GM19025 (cell line): ENCODE data around the gene PRPSAP2.
"Not testable (repeated sequence)": the region's sequence is repeated elsewhere in the genome, so short reads cannot be mapped to it uniquely, and the experiment has no call there.

Experiments used
- ATAC-seq: cut with Tn5 transposase; IDR thresholded peaks from one replicate; pipeline ENCODE4 v1.9.1; 2021; ENCODE audit warnings: mild to moderate bottlenecking, low read depth, moderate library complexity; ENCODE audit not compliant: unreplicated experiment

The PRPSAP2 gene

GRCh38 chr17:18937981-18938691, 80.2 kb downstream of the PRPSAP2 start:
- ATAC-seq: no peak

GRCh38 chr17:18938692-18939023, 80.7 kb downstream of the PRPSAP2 start:
- ATAC-seq: no peak

DNA sequence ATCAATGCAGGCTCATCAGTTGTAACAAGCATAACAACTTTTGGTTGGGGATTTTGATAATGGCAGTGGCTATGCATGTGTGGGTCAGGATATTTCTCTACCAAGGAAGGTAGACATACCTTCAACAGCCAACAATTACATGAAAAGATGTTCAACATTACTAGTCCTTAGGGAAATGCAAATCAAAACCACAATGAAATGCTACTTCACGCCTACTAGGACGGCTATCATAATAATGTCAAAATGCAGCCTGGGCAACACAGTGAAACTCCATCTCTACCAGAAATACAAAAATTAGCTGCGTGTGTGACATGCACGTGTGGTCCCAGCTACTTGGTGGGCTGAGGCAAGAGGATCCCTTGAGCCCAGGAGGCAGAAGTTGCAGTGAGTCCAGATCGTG, 86.7 kb downstream of the PRPSAP2 start:
- no peak for ATAC-seq

GRCh38 chr17:18946536-18946935, 88.6 kb downstream of the PRPSAP2 start:
- no peak for ATAC-seq

- ATAC-seq: no peak
These were observed 89.9 kb downstream of the PRPSAP2 start for GRCh38 chr17:18947866-18948265.

DNA sequence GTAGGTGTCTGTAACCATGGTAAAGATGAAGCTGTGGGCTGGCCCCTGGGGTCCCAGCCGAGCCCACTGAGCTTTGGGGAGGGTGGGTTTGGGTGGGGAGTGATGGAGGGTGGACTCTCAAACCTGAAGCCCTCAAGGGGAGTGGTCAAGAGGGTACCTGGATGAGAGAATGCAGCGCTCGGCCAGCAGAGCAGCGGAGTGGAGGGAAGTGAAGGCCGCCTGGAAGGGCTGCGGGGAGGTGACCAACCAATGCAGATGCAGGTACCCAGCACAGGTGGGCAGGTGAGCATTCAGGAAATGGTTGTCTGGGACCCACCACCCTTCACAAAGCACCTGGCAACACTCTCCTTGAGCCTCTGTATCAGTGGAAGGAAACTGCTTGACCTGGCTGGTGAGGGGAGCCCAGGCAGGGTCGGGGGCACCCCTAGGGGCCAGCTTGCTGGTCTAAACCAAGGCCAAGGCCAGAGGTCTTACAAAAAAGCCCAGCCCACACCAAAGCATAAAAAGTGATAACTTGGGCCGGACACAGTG, 90.6 kb downstream of the PRPSAP2 start:
- ATAC-seq: no peak

GRCh38 chr17:18949566-18949965, 91.6 kb downstream of the PRPSAP2 start:
- no peak for ATAC-seq

GRCh38 chr17:18950346-18950745, 92.4 kb downstream of the PRPSAP2 start:
- ATAC-seq: no peak

DNA sequence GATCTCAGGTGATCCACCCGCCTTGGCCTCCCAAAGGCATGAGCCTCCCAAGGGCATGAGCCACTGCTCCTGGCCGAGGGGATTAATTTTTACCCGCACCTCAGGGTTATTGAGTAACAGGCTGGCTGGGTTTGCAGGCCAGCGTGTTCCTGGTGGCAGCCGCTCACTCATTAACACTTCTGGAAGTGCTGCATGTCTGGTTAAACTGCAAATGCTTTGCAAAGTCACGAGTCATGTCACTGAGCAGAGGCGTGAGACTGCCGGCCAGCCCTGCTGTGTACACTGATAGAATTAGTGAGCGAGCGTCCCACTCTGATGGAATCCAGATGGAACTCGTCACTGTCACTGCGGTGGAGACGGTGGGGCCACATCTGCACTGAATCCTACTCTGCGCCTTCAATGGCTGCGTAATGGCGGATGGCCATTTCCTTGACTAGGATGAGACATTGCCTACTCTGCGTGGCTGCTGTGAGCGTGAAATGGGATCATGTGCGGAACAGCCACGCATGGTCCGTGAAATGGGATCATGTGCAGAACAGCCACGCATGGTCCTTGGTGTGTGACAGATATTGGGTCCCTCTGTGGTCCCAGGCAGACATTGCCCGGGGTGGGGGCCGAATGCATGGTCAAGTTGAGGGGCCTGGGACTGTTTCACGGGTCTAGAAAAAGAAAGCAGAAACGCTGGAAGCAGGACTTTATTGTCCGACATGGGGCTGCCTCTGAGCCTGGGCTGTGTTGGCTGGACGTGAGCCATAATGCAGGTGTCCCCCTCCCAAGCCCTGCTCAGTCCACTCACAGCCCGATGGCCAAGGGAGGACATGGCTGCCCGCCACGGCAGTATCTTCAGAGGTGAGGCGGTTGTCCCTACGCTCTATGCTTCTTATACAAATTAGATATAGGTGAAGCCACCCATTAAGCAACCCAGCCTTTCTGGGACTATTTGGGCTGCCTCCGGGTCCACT, 93.3 kb downstream of the PRPSAP2 start:
- ATAC-seq: no peak

- no peak for ATAC-seq
These were observed 94.3 kb downstream of the PRPSAP2 start, which contains the start of gene SLC5A10 for GRCh38 chr17:18951941-18952842. Gene SLC5A10, plus strand, starts transcription at chr17:18952165. Its CDS starts 41 bp downstream, at chr17:18952206.

- no peak for ATAC-seq
These were observed 95.3 kb downstream of the PRPSAP2 start for GRCh38 chr17:18953231-18953728.

GRCh38 chr17:18954321-18954720, 96.4 kb downstream of the PRPSAP2 start:
- ATAC-seq: no peak

DNA sequence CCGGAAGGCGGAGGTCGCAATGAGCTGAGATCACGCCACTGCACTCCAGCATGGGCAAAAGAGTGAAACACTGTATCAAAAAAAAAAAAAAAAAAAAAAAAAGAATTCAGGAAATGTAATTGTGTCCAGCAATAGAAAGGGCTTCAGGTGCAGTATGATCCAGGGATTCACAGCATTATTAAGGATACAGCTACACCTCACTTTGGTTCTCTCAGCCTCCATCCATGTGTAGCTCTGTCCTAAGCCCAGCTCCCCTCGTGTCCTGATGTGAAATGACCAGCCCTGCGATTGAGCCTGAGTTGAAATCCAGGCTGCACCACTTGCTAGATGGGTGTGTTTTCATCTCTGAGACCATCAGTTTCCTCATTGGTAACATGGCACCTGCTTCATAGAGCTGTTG, 97.1 kb downstream of the PRPSAP2 start:
- no peak for ATAC-seq

DNA sequence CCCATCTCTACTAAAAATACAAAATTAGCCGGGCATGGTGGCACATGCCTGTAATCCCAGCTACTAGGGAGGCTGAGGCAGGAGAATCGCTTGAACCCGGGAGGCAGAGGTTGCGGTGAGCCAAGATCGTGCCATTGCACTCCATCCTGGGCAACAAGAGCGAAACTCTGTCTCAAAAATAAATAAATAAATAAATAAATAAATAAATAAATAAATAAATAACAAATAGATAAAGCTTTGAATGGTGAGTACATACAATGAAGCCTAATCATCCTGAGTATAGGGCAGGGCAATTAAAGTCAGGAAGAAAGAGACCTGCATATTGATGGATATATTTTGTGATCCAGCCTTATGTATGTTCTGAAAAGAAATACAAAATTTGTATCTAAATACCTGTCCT, 98.1 kb downstream of the PRPSAP2 start:
- ATAC-seq: not testable (repeated sequence)

DNA sequence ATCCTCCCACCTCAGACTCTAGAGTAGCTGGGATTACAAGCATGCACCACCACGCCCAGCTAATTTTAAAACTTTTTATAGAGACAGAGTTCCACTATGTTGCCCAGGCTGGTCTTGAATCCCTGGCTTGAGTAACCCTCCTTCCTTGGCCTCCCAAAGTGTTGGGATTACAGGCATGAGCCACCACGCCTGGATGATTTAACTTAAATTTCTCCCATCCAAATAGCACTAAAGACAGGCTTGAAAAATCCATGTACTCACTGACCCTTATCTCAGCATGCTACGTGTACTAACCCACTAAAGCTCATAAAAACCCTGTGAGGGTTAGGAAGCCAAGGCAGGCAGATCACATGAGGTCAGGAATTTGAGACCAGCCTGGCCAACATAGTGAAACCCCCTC, 98.7 kb downstream of the PRPSAP2 start:
- no peak for ATAC-seq

DNA sequence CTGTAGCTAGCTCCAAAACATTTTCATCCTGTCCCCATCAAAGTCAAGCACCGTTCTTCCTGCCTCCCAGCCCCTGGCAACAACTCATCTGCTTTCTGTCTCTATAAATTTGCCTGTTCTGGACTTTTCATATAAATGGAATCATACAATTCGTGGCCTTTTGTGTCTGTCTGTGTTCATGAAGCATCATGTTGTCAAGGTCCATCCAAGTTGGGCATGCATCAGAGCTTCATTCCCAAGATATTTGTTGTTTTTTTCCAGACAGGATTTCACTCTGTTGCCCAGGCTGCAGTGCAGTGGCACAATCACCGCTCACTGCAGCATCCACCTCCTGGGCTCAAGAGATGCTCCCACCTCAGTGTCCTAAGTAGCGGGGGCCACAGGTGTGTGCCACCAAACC, 99.9 kb downstream of the PRPSAP2 start:
- no peak for ATAC-seq

- ATAC-seq: no peak
These were observed 100.7 kb downstream of the PRPSAP2 start for GRCh38 chr17:18958611-18959010.

- no peak for ATAC-seq
These were observed 101.3 kb downstream of the PRPSAP2 start for GRCh38 chr17:18959071-18959844.

- ATAC-seq: no peak
These were observed 101.9 kb downstream of the PRPSAP2 start for GRCh38 chr17:18959845-18960240.
